Hepatocyte (in vitro differentiated cells): ENCODE measurements around the gene PIGT. TPM values are rescaled to one million over a fixed set of nuclear protein-coding genes. Genes with fewer than 3 reads are reported as not detected.

Experiments
- DNase-seq: peaks from one replicate; pipeline ENCODE4 v3.0.0-alpha.2; 2016; ENCODE audit warnings: low spot score
- H2AFZ ChIP-seq: fragments of 200-600 bp; sonication (generic); 2 replicates; pipeline ENCODE4 v1.6.0; 2016; ENCODE audit warnings: antibody characterized with exemption, mild to moderate bottlenecking
- H3K27ac ChIP-seq: fragments of 200-600 bp; sonication (generic); 2 replicates; pipeline ENCODE4 v1.5.1; 2016; ENCODE audit warnings: mild to moderate bottlenecking
- H3K27me3 ChIP-seq: fragments of 200-600 bp; sonication (generic); 2 replicates; pipeline ENCODE4 v1.6.1; 2016
- H3K36me3 ChIP-seq: fragments of 200-600 bp; sonication (generic); replicated peaks from 2 replicates; pipeline ENCODE4 v1.5.1; 2016; ENCODE audit warnings: low read depth; ENCODE audit not compliant: insufficient read depth
- H3K4me1 ChIP-seq: fragments of 200-600 bp; sonication (generic); 2 replicates; pipeline ENCODE4 v1.5.1; 2016; ENCODE audit warnings: mild to moderate bottlenecking, moderate library complexity; ENCODE audit not compliant: insufficient read depth
- H3K4me2 ChIP-seq: fragments of 200-600 bp; sonication (generic); 2 replicates; pipeline ENCODE4 v1.6.0; 2016
- H3K4me3 ChIP-seq: fragments of 200-600 bp; sonication (generic); 2 replicates; pipeline ENCODE4 v1.5.1; 2016; ENCODE audit warnings: mild to moderate bottlenecking
- H3K79me2 ChIP-seq: fragments of 200-600 bp; sonication (generic); 2 replicates; pipeline ENCODE4 v1.6.0; 2017; ENCODE audit warnings: mild to moderate bottlenecking
- H3K9me2 ChIP-seq: fragments of 200-600 bp; sonication (generic); replicated peaks from 2 replicates; pipeline ENCODE4 v1.6.0; 2017; ENCODE audit warnings: mild to moderate bottlenecking; ENCODE audit not compliant: insufficient read depth
- H3K9me3 ChIP-seq: fragments of 200-600 bp; sonication (generic); 2 replicates; pipeline ENCODE4 v1.5.1; 2016; ENCODE audit warnings: low read depth, mild to moderate bottlenecking
- H4K20me1 ChIP-seq: fragments of 200-600 bp; sonication (generic); 2 replicates; pipeline ENCODE4 v1.6.0; 2016; ENCODE audit warnings: mild to moderate bottlenecking; ENCODE audit not compliant: insufficient read depth, poor library complexity, severe bottlenecking
- CTCF ChIP-seq: fragments of 200-600 bp; sonication (generic); IDR thresholded peaks from 2 replicates; pipeline ENCODE4 v1.5.1; 2016; ENCODE audit warnings: antibody characterized with exemption, mild to moderate bottlenecking; ENCODE audit not compliant: poor library complexity
- EZH2 ChIP-seq: fragments of 200-600 bp; sonication (generic); IDR thresholded peaks from 2 replicates; pipeline ENCODE4 v1.6.1; 2016; ENCODE audit warnings: antibody characterized with exemption, mild to moderate bottlenecking, borderline replicate concordance
- EZH2phosphoT487 ChIP-seq: fragments of 200-600 bp; sonication (generic); IDR thresholded peaks from one replicate; pipeline ENCODE4 v1.6.1; 2018; ENCODE audit warnings: antibody characterized with exemption, mild to moderate bottlenecking, low read depth, moderate library complexity; ENCODE audit not compliant: unreplicated experiment, severe bottlenecking
- WGBS: methylation state at CpG from one replicate; pipeline ENCODE4 v1.1.6; 2016; ENCODE audit warnings: low lambda C conversion rate; ENCODE audit errors: missing lambda C conversion rate; 5-methylcytosine and 5-hydroxymethylcytosine counted together
- polyA plus RNA-seq: library from polyadenylated mRNA; unstranded; fragments of >200 nt; fragmentation: Nextera tagmentation; extraction: Ambion mirVana; gene quantifications from 2 replicates; pipeline ENCODE4 v1.2.1, GENCODE V29; 2016
- total RNA-seq: library from RNA; depleted of rRNA; stranded (reverse); fragments of >200 nt; gene quantifications from 2 replicates; pipeline ENCODE4 v1.2.3, GENCODE V29; 2014

The PIGT gene
- total and polyA plus RNA-seq, 2 experiments from 2014 or later: 67.1 to 163 TPM

- 91% methylated on average over 10 of the region's 10 CpGs for WGBS
Observed at GRCh38 chr20:45372241-45372640, 43.7 kb upstream of the PIGT start.

GRCh38 chr20:45372646-45373352 lies 43.1 kb upstream of the PIGT start:
- no peaks in the 10 kb centered on the region for H3K27me3 ChIP-seq
- no peaks in the 10 kb centered on the region for H3K36me3 ChIP-seq
- TF ChIP-seq EZH2phosphoT487: no peak
- no peak for TF ChIP-seq CTCF
- TF ChIP-seq EZH2: no peak
- no peak overlapping the region for H2AFZ ChIP-seq
- H3K9me3 ChIP-seq: no peaks in the 10 kb centered on the region
- WGBS: 63% methylated on average over 15 of the region's 30 CpGs
- peak overlapping the region; percentile 92 for H3K4me2 ChIP-seq
- H3K4me1 ChIP-seq: peaks cover 8% of the 10 kb centered on the region
- peak overlapping the region; percentile 61 for H3K27ac ChIP-seq
- H3K4me3 ChIP-seq: no peak overlapping the region
- no peaks in the 10 kb centered on the region for H3K9me2 ChIP-seq
- no peak for DNase-seq
- H4K20me1 ChIP-seq: no peaks in the 10 kb centered on the region
- no peaks in the 10 kb centered on the region for H3K79me2 ChIP-seq

More at GRCh38 chr20:45372241-45372640, 43.7 kb upstream of the PIGT start:
- Histone ChIP-seq H3K4me2 (no peak overlapping the region), H3K9me2 (no peaks in the 10 kb centered on the region), H3K36me3 (no peaks in the 10 kb centered on the region), H3K4me1 (peaks cover 8% of the 10 kb centered on the region), H3K4me3 (no peak overlapping the region), H3K27me3 (no peaks in the 10 kb centered on the region), H2AFZ (no peak overlapping the region), H3K27ac (no peak overlapping the region), H3K9me3 (no peaks in the 10 kb centered on the region), H4K20me1 (no peaks in the 10 kb centered on the region), H3K79me2 (no peaks in the 10 kb centered on the region)
- TF ChIP-seq EZH2phosphoT487 (no peak), EZH2 (no peak), CTCF (no peak)
- DNase-seq: no peak

GRCh38 chr20:45373353-45374100 lies 42.4 kb upstream of the PIGT start:
- Histone ChIP-seq H3K36me3 (no peaks in the 10 kb centered on the region), H3K79me2 (no peaks in the 10 kb centered on the region), H3K4me3 (peak overlapping the region; percentile 7), H3K27me3 (no peaks in the 10 kb centered on the region), H4K20me1 (no peaks in the 10 kb centered on the region), H2AFZ (peak overlapping the region; percentile 20), H3K9me2 (no peaks in the 10 kb centered on the region), H3K4me2 (peak overlapping the region; percentile 92), H3K27ac (peak overlapping the region; percentile 61), H3K9me3 (no peaks in the 10 kb centered on the region), H3K4me1 (peaks cover 8% of the 10 kb centered on the region)
- TF ChIP-seq CTCF (peak; percentile 86), EZH2 (no peak)
- peak; percentile 91 for DNase-seq
- 13% methylated on average over 35 of the region's 38 CpGs for WGBS
